A549 treated with ZK216348 at 1 μM for 4 hours (cell line): ENCODE measurements around the gene TCTN3. TPM values are rescaled to one million over a fixed set of nuclear protein-coding genes. Genes with fewer than 3 reads are reported as not detected.

Experiments used
- total RNA-seq: library from RNA; stranded (reverse); fragments of 200-300 nt; extraction: Qiagen RNA extraction; gene quantifications from 5 replicates; pipeline ENCODE4 v1.2.3, GENCODE V29; 2022; ENCODE audit warnings: low read depth

TCTN3 gene, protein sequence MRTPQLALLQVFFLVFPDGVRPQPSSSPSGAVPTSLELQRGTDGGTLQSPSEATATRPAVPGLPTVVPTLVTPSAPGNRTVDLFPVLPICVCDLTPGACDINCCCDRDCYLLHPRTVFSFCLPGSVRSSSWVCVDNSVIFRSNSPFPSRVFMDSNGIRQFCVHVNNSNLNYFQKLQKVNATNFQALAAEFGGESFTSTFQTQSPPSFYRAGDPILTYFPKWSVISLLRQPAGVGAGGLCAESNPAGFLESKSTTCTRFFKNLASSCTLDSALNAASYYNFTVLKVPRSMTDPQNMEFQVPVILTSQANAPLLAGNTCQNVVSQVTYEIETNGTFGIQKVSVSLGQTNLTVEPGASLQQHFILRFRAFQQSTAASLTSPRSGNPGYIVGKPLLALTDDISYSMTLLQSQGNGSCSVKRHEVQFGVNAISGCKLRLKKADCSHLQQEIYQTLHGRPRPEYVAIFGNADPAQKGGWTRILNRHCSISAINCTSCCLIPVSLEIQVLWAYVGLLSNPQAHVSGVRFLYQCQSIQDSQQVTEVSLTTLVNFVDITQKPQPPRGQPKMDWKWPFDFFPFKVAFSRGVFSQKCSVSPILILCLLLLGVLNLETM
- 35.6 to 46.1 TPM (median 44.8 TPM) in 5 replicates for total RNA-seq

DNA sequence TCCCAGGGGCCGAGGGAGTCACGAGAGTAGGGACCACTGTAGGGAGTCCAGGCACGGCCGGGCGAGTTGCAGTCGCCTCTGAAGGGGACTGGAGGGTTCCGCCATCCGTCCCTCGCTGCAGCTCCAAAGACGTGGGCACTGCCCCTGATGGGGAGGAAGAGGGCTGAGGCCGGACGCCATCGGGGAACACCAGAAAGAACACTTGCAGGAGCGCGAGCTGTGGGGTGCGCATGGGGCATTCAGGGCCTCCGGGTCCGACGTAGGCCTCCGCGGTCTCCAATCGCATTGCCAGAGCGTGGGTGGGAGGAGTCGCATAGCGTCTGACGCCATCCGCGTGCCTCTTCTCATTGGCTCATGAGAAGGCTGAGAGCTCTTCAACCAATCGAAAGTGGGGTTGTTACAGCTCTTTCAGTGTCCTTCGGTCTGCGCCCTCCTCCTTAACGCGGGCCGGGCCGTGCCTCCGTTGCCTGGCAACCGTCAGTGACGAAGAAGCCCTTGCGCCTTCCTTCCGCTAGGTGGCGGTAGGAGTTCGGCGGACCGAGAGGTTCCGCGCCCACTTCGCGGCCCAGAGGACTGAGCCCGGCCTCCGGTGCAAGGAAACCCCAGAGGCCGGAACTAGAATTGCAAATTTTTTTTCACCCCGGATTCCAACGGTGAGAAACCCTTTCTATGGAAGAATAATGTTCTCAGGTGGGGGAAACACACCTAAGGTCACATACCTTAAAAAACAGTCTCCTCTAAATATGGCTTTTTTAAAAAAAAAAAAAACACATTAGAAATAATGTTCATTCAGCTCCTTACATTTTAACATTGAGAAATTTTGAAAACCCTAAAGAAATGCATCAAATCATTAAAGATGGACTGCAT, at the start of gene TCTN3:
TSS of gene TCTN3 (minus strand) at position 260 of the 867 bp plus-strand sequence. CDS start at position 232, 28 bp downstream.

DNA sequence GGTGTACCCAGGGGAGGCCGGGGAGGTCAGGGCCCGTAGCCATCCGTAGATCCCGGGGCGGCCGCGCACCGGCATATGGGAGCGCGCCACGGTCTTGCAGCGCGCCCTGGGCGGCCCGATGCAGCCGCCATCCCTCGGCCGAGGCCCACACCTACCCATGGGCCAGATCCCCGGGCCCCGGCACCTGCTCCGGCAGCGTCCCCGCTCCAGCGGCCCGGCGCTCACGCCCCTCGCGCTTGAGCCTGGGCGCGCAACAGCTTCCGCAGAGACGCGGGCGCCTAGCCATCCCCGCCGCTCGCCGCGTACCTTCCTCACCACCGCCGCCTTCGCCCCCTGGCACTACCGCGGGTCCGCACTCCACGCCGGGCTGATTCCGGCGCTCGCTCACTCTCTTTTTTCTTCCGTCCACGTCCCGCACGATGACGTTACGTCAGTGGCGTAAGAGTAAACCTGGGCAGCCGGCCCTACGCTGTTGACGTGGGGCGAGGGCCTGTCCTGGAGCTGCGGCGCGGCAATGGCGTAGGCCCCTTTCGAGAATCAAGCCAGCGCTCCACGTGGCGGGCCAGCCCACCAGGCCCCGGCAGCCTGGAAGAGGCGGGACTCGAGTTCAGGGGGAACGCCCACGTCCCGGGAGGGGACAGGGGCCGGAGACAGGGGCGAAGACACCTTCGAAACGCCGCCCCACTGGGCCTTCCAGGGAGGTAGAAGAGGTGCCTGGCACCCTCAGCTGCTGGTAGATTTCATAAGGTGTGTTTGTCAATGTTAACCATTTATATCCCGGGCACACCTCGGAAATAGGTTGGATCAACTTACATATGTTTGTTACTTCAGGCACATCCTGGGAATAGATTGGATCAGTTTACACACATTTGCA, 37.2 kb downstream of the TCTN3 start, which contains the start of gene ALDH18A1:
TSS of gene ALDH18A1 (minus strand) at position 421 of the 874 bp plus-strand sequence. CDS start 3,334 bp downstream, outside the sequence.

Other genes with a start within 250 kb of the TCTN3 start
- 0.52 to 0.71 TPM (median 0.60 TPM) in 5 replicates for gene SORBS1, start 132.6 kb downstream of the TCTN3 start, total RNA-seq
- gene ALDH18A1, start 37.2 kb downstream of the TCTN3 start, total RNA-seq: 46.7 to 51.7 TPM (median 48.7 TPM) in 5 replicates
- 0.05 to 0.17 TPM in 2 of 5 replicates, not detected in the others for gene ENTPD1, start 62.2 kb upstream of the TCTN3 start, total RNA-seq
- gene CC2D2B, start 214.0 kb upstream of the TCTN3 start, total RNA-seq: 0.22 TPM in 1 of 5 replicates, not detected in the others